HFFc6 (cell line): Measurements from ENCODE around the gene GAS2L1. TPM values are rescaled to one million over a fixed set of nuclear protein-coding genes. Genes with fewer than 3 reads are reported as not detected.
A peak's percentile ranks its signal among the peaks of the same experiment; 100 is the strongest.
"Not testable (repeated sequence)": the region's sequence is repeated elsewhere in the genome, so short reads cannot be mapped to it uniquely, and the experiment has no call there.

Source experiments
- DNase-seq: peaks from one replicate; pipeline ENCODE4 v3.0.0-alpha.2; 2018
- H3K27ac Mint-ChIP-seq: 2 replicates; pipeline ENCODE4 v1.8.0; 2020; ENCODE audit warnings: mild to moderate bottlenecking, mixed read lengths
- H3K27me3 Mint-ChIP-seq: 2 replicates; pipeline ENCODE4 v1.8.0; 2021; ENCODE audit warnings: mild to moderate bottlenecking, moderate library complexity, mixed read lengths; ENCODE audit not compliant: insufficient read depth
- H3K36me3 Mint-ChIP-seq: 2 replicates; pipeline ENCODE4 v1.8.0; 2021; ENCODE audit warnings: low read depth, mixed read lengths
- H3K4me1 Mint-ChIP-seq: 2 replicates; pipeline ENCODE4 v1.8.0; 2020; ENCODE audit warnings: low read depth, mixed read lengths
- H3K4me3 Mint-ChIP-seq: 2 replicates; pipeline ENCODE4 v1.8.0; 2020; ENCODE audit warnings: mild to moderate bottlenecking, moderate library complexity, mixed read lengths
- H3K9me3 Mint-ChIP-seq: 2 replicates; pipeline ENCODE4 v1.8.0; 2020; ENCODE audit warnings: mild to moderate bottlenecking, mixed read lengths
- microRNA-seq: library from miRNA; unstranded; fragments of <30 nt; microRNA quantifications from one replicate; pipeline ENCODE4, GENCODE V29; 2019
- total RNA-seq, 6 experiments: library from RNA; stranded (reverse); fragmentation: NEBNext Ultra II Directional; extraction: Animal tissue kit (Norgen Biotek cat#: 25700); gene quantifications; 2 replicates in 1 of 6; 3 replicates in 5 of 6; pipeline ENCODE4 v1.2.3, GENCODE V29; 2021
- TF ChIP-seq, protein P1 (sequence below): fragments of 200-600 bp; sonication (generic); IDR thresholded peaks from 2 replicates; pipeline ENCODE4 v1.5.0; 2021; ENCODE audit warnings: antibody characterized with exemption, mild to moderate bottlenecking

The GAS2L1 gene
- total RNA-seq, 6 experiments from 2014 or later: 40.5 to 48.8 (median 43.3) TPM

- H3K27me3 Mint-ChIP-seq: no peaks in the 10 kb centered on the region; the same call in 1 of the 2 replicates
- TF ChIP-seq, protein P1, sequence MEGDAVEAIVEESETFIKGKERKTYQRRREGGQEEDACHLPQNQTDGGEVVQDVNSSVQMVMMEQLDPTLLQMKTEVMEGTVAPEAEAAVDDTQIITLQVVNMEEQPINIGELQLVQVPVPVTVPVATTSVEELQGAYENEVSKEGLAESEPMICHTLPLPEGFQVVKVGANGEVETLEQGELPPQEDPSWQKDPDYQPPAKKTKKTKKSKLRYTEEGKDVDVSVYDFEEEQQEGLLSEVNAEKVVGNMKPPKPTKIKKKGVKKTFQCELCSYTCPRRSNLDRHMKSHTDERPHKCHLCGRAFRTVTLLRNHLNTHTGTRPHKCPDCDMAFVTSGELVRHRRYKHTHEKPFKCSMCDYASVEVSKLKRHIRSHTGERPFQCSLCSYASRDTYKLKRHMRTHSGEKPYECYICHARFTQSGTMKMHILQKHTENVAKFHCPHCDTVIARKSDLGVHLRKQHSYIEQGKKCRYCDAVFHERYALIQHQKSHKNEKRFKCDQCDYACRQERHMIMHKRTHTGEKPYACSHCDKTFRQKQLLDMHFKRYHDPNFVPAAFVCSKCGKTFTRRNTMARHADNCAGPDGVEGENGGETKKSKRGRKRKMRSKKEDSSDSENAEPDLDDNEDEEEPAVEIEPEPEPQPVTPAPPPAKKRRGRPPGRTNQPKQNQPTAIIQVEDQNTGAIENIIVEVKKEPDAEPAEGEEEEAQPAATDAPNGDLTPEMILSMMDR: no peak
- no peak for DNase-seq
- no peak overlapping the region for H3K27ac Mint-ChIP-seq
- H3K9me3 Mint-ChIP-seq: no peaks in the 10 kb centered on the region
- H3K4me1 Mint-ChIP-seq: no peaks in the 10 kb centered on the region
- peaks cover 14% of the 10 kb centered on the region for H3K36me3 Mint-ChIP-seq
- H3K4me3 Mint-ChIP-seq: no peak overlapping the region
These were observed 47.4 kb downstream of the GAS2L1 start for GRCh38 chr22:29353860-29354259.

DNA sequence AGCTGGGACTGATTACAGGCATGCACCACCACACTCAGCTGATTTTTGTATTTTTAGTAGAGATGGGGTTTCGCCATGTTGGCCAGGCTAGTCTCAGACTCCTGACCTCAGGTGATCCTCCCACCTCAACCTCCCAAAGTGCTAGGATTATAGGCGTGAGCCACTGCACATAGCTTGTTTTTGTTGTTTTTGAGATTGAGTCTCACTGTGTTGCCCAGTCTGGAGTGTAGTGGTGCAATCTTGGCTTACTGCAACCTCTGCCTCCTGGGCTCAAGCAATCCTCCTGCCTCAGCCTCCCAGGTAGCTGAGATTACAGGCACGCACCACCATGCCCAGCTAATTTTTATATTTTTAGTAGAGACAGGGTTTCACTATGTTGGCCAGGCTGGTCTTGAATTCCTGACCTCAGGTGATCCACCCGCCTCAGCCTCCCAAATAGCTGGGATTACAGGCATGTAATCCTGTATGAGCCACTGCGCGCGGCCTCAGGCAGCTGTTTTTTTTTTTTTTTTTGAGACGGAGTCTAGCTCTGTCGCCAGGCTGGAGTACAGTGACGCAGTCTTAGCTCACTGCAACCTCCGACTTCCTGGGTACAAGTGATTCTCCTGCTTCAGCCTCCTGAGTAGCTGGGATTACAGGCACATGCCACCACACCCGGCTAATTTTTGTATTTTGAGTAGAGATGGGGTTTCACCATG lies 50.9 kb downstream of the GAS2L1 start:
- DNase-seq, H3K27ac Mint-ChIP-seq, H3K4me1 Mint-ChIP-seq: not testable (repeated sequence)

GRCh38 chr22:29359469-29359868 lies 53.0 kb downstream of the GAS2L1 start:
- peaks cover 4% of the 10 kb centered on the region for H3K36me3 Mint-ChIP-seq
- DNase-seq: peak; percentile 43

More for the DNA sequence above, 50.9 kb downstream of the GAS2L1 start:
- not testable (repeated sequence) for H3K27me3 Mint-ChIP-seq, H3K36me3 Mint-ChIP-seq, H3K9me3 Mint-ChIP-seq, H3K4me3 Mint-ChIP-seq

More at GRCh38 chr22:29359469-29359868, 53.0 kb downstream of the GAS2L1 start:
- H3K27me3 Mint-ChIP-seq: no peaks in the 10 kb centered on the region; the same call in 1 of the 2 replicates
- TF ChIP-seq, protein P1: peak; percentile 81
- peaks cover 7% of the 10 kb centered on the region for H3K4me1 Mint-ChIP-seq
- no peaks in the 10 kb centered on the region for H3K9me3 Mint-ChIP-seq
- H3K27ac Mint-ChIP-seq: no peak overlapping the region; the same call in 1 of the 2 replicates
- H3K4me3 Mint-ChIP-seq: no peak overlapping the region

Small RNAs within 50 kb of the gene (microRNA-seq; reads per million reads assigned to microRNA genes)
- gene MIR3653: 31.7 reads per million, percentile 32 among the genes with 10 or more reads in this experiment

Other genes with a start within 250 kb of the GAS2L1 start
- gene C22orf31, start 244.8 kb upstream of the GAS2L1 start, total RNA-seq: not detected
- 1 to 10 TPM in 1 of 6 experiments, under 1 TPM in 5; 0.50 to 1.1 (median 0.59) TPM for gene KREMEN1, start 233.6 kb upstream of the GAS2L1 start, total RNA-seq
- gene EMID1, start 100.8 kb upstream of the GAS2L1 start, total RNA-seq: not detected
- 10 to 100 TPM; 19.4 to 24.0 (median 21.0) TPM for gene RHBDD3, start 38.7 kb upstream of the GAS2L1 start, total RNA-seq
- 100 to 1,000 TPM; 200 to 291 (median 270) TPM for gene EWSR1, start 38.4 kb upstream of the GAS2L1 start, total RNA-seq
- gene RASL10A, start 9.0 kb downstream of the GAS2L1 start, total RNA-seq: under 1 TPM in 2 of 6 experiments, not detected in 4; 0.24 to 0.28 TPM
- 100 to 1,000 TPM in 1 of 6 experiments, 10 to 100 TPM in 5; 89.1 to 101 (median 89.9) TPM for gene AP1B1, start 81.9 kb downstream of the GAS2L1 start, total RNA-seq
- not detected for gene RFPL1, start 131.9 kb downstream of the GAS2L1 start, total RNA-seq
- gene NEFH, start 173.6 kb downstream of the GAS2L1 start, total RNA-seq: not detected
- 10 to 100 TPM; 50.9 to 55.4 (median 53.0) TPM for gene THOC5, start 247.1 kb downstream of the GAS2L1 start, total RNA-seq